K562 (cell line): ENCODE results near the gene SDHC.

Experiments
- BRF1 ChIP-seq: IDR thresholded peaks from 3 replicates; pipeline ENCODE4 v1.6.1; 2011; ENCODE audit warnings: borderline replicate concordance, mild to moderate bottlenecking; ENCODE audit not compliant: insufficient read length; ENCODE audit errors: extremely low read depth
- ESRRA ChIP-seq: fragments of 450-650 bp; IDR thresholded peaks from 2 replicates; pipeline ENCODE4 v1.6.1; 2014; ENCODE audit warnings: low read depth, mild to moderate bottlenecking, moderate library complexity, borderline replicate concordance
- ZNF174 ChIP-seq: fragments of 250-450 bp; sonication (Bioruptor Pico); IDR thresholded peaks from 2 replicates; pipeline ENCODE4 v1.4.0; 2020; ENCODE audit warnings: mild to moderate bottlenecking

GRCh38 chr1:161313554-161314200 lies 504 bp upstream of the SDHC start:
- TF ChIP-seq BRF1 (no peak), ZNF174 (CRISPR knock-in tag) (no peak), ESRRA (no peak)
